B cell (primary cell): Measurements from ENCODE around the gene TSPYL1. TPM values are rescaled to one million over a fixed set of nuclear protein-coding genes. Genes with fewer than 3 reads are reported as not detected.

ENCODE experiments used
- ATAC-seq: fragments of 200-7000 bp; cut with Tn5 transposase; one replicate; pipeline ENCODE4 v1.10.0; 2021; ENCODE audit warnings: low read depth, mild to moderate bottlenecking, moderate number of reproducible peaks, moderate library complexity
- CTCF ChIA-PET: fragments of 350-600 bp; sonication (Branson Sonifier 250); formaldehyde crosslinking; loops from one replicate; lab custom pipeline; 2021; ENCODE audit warnings: antibody characterized with exemption, inconsistent platforms; lab: Charles Lee
- POLR2A ChIA-PET: fragments of 350-600 bp; sonication (Branson Sonifier 250); formaldehyde crosslinking; loops from one replicate; lab custom pipeline; 2021; ENCODE audit warnings: antibody characterized with exemption; lab: Charles Lee
- DNase-seq: peaks from one replicate; pipeline ENCODE4 v3.0.0; 2013
- H2AFZ ChIP-seq: 2 replicates; pipeline ENCODE4 v1.6.1; 2012; ENCODE audit warnings: mild to moderate bottlenecking, low read depth, low read length; ENCODE audit not compliant: insufficient read depth, poor library complexity, severe bottlenecking
- H3K27ac ChIP-seq, 2 donors: 1 replicate in 1 of 2; 2 replicates in 1 of 2; pipeline ENCODE4 v1.5.1; 2012 to 2013; ENCODE audit warnings: low read length in 2 of 2, mild to moderate bottlenecking in 2 of 2, moderate library complexity in 1 of 2
- H3K27me3 ChIP-seq, 4 experiments: fragments of 200-600 bp in 1 of 4; sonication (generic) in 1 of 4; replicated peaks in 1 of 4; 1 replicate in 2 of 4; 2 replicates in 2 of 4; pipeline versions ENCODE4 v1.6.1 to v1.7.0; 2013 to 2016; ENCODE audit warnings: low read length in 3 of 4, mild to moderate bottlenecking in 2 of 4, mixed read lengths in 1 of 4, moderate library complexity in 1 of 4; ENCODE audit not compliant: insufficient read depth in 4 of 4, control insufficient read depth in 3 of 4; ENCODE audit errors: control extremely low read depth in 1 of 4
- H3K36me3 ChIP-seq, 2 experiments: replicated peaks in 1 of 2; 1 replicate in 1 of 2; 2 replicates in 1 of 2; pipeline versions ENCODE4 v1.6.1 to v1.7.1; 2013; ENCODE audit warnings: low read length in 1 of 2; ENCODE audit not compliant: insufficient read depth in 2 of 2, control insufficient read depth in 1 of 2; ENCODE audit errors: control extremely low read depth in 1 of 2, extremely low read depth in 1 of 2
- H3K4me1 ChIP-seq, 2 donors: fragments of 200-600 bp in 1 of 2; sonication (generic) in 1 of 2; 1 replicate in 1 of 2; 2 replicates in 1 of 2; pipeline versions ENCODE4 v1.5.1 to v1.6.1; 2013 to 2017; ENCODE audit warnings: low read length in 2 of 2; ENCODE audit not compliant: control insufficient read depth in 2 of 2, insufficient read depth in 2 of 2
- H3K4me2 ChIP-seq: replicated peaks from 2 replicates; pipeline ENCODE3; 2012; ENCODE audit warnings: mild to moderate bottlenecking, low read depth, low read length; ENCODE audit not compliant: poor library complexity, severe bottlenecking
- H3K4me3 ChIP-seq, 5 experiments: fragments of 200-600 bp in 1 of 5; sonication (generic) in 1 of 5; 1 replicate in 3 of 5; 2 replicates in 2 of 5; pipeline versions ENCODE4 v1.5.1 to v1.7.0; 2011 to 2016; ENCODE audit warnings: low read length in 4 of 5, mild to moderate bottlenecking in 4 of 5, low read depth in 2 of 5, control low read depth in 1 of 5, moderate library complexity in 1 of 5; ENCODE audit not compliant: insufficient read depth in 1 of 5; ENCODE audit errors: control extremely low read depth in 1 of 5, extremely low read depth in 1 of 5
- H3K79me2 ChIP-seq: fragments of 200-600 bp; sonication (generic); one replicate; pipeline ENCODE4 v1.6.0; 2016; ENCODE audit warnings: low read length; ENCODE audit not compliant: control insufficient read depth, insufficient read depth
- H3K9ac ChIP-seq: fragments of 200-600 bp; sonication (generic); 2 replicates; pipeline ENCODE4 v1.6.1; 2017; ENCODE audit warnings: mild to moderate bottlenecking, low read length, moderate library complexity
- H3K9me3 ChIP-seq, 3 donors: one replicate each; pipeline versions ENCODE4 v1.6.1 to v1.7.1; 2013; ENCODE audit warnings: low read length in 2 of 3; ENCODE audit not compliant: control insufficient read depth in 2 of 3, insufficient read depth in 1 of 3; ENCODE audit errors: control extremely low read depth in 1 of 3
- H4K20me1 ChIP-seq: 2 replicates; pipeline ENCODE4 v1.6.0; 2012; ENCODE audit warnings: mild to moderate bottlenecking, low read length; ENCODE audit not compliant: insufficient read depth, control insufficient read depth, poor library complexity, severe bottlenecking
- H3K27ac Mint-ChIP-seq: one replicate; pipeline ENCODE4 v1.8.0; 2021; ENCODE audit warnings: mixed read lengths
- H3K27me3 Mint-ChIP-seq: one replicate; pipeline ENCODE4 v1.8.0; 2021; ENCODE audit warnings: mixed read lengths
- H3K4me1 Mint-ChIP-seq: one replicate; pipeline ENCODE4 v1.8.0; 2021; ENCODE audit warnings: mixed read lengths
- H3K4me3 Mint-ChIP-seq: one replicate; pipeline ENCODE4 v1.8.0; 2021; ENCODE audit warnings: mixed read lengths
- H3K9me3 Mint-ChIP-seq: one replicate; pipeline ENCODE4 v1.8.0; 2022; ENCODE audit warnings: mixed read lengths; ENCODE audit not compliant: insufficient read depth
- CTCF ChIP-seq: fragments of 200-600 bp; IDR thresholded peaks from one replicate; pipeline ENCODE4 v1.8.0; 2022; ENCODE audit warnings: antibody characterized with exemption, mild to moderate bottlenecking
- EZH2 ChIP-seq: IDR thresholded peaks from 2 replicates; pipeline ENCODE4 v1.6.1; 2012; ENCODE audit warnings: borderline replicate concordance, low read depth, mild to moderate bottlenecking, moderate library complexity, low read length; ENCODE audit not compliant: insufficient read depth, poor library complexity, severe bottlenecking
- WGBS: methylation state at CpG from one replicate; pipeline ENCODE4 v1.1.5; 2013; ENCODE audit warnings: missing lambda C conversion rate; ENCODE audit not compliant: insufficient coverage; 5-methylcytosine and 5-hydroxymethylcytosine counted together
- intact Hi-C: fragments of 100-400 bp; cut with micrococcal nuclease; formaldehyde crosslinking; loops from one replicate; pipeline ENCODE4 v1.10.0; 2022
- polyA plus RNA-seq: library from polyadenylated mRNA; depleted of rRNA; stranded (reverse); fragments of >200 nt; gene quantifications from 2 replicates; pipeline ENCODE4 v1.2.3, GENCODE V29; 2012
- total RNA-seq, 2 donors: library from RNA; stranded (reverse); fragments of 120-200 nt in 1 of 2; gene quantifications; 1 replicate in 1 of 2; 2 replicates in 1 of 2; pipeline versions ENCODE4 v1.2.3 to v1.2.4, GENCODE V29; 2013 to 2022

TSPYL1 gene
- total and polyA plus RNA-seq, 2 donors (not counting 1 experiment from before 2014, with no cell fraction given): 93.3 to 101 TPM

DNA sequence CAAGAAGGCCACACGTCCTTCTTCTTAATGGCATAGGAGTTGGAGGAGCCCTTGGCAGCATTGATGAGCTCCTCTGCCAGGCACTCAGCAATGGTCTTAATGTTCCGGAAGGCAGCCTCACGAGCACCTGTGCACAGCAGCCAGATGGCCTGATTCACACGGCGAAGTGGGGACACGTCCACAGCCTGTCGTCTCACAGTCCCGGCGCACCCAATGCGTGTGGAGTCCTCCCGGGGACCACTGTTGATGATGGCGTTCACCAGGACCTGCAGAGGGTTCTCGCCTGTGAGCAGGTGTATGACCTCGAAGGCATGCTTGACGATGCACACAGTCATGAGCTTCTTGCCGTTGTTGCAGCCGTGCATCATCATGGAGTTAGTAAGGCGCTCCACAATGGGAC, 21.2 kb downstream of the TSPYL1 start:
- peaks cover 5 to 7% of the 10 kb centered on the region in 2 donors for H3K4me1 ChIP-seq
- Mint-ChIP-seq H3K27ac (no peak overlapping the region), H3K4me3 (no peak overlapping the region), H3K4me1 (peaks cover 14% of the 10 kb centered on the region), H3K27me3 (no peaks in the 10 kb centered on the region), H3K9me3 (no peaks in the 10 kb centered on the region)
- ChIA-PET POLR2A (no interaction called here), CTCF (interaction anchor here (1.0 to 2.5 kb wide), 2 partner anchors 10 to 30 kb away, joined by 4 to 11 read pairs; no protein-coding TSS in a partner anchor)
- H3K27me3 ChIP-seq: no peaks in the 10 kb centered on the region
- WGBS: over 99% methylated on average over 18 of the region's 18 CpGs
- ATAC-seq: no peak
- H3K4me2 ChIP-seq: no peak overlapping the region
- intact Hi-C loops: no loop called here
- no peak for DNase-seq
- H3K27ac ChIP-seq: no peak overlapping the region
- H3K9ac ChIP-seq: no peak overlapping the region
- H4K20me1 ChIP-seq: no peaks in the 10 kb centered on the region
- no peak overlapping the region for H2AFZ ChIP-seq
- TF ChIP-seq CTCF (no peak), EZH2 (no peak)
- no peaks in the 10 kb centered on the region for H3K36me3 ChIP-seq
- H3K79me2 ChIP-seq: peaks cover 19% of the 10 kb centered on the region
- no peak overlapping the region for H3K4me3 ChIP-seq
- H3K9me3 ChIP-seq: peaks cover 0 to 6% (median 1%) of the 10 kb centered on the region in 3 donors

GRCh38 chr6:116256694-116257093, 23.0 kb downstream of the TSPYL1 start:
- Histone ChIP-seq H2AFZ (no peak overlapping the region), H3K4me3 (no peak overlapping the region), H4K20me1 (no peaks in the 10 kb centered on the region), H3K27me3 (no peaks in the 10 kb centered on the region), H3K27ac (no peak overlapping the region), H3K79me2 (peaks cover 31% of the 10 kb centered on the region), H3K36me3 (no peaks in the 10 kb centered on the region), H3K4me2 (no peak overlapping the region), H3K4me1 (peaks cover 21 to 25% of the 10 kb centered on the region in 2 donors), H3K9ac (no peak overlapping the region), H3K9me3 (no peaks in the 10 kb centered on the region)
- POLR2A ChIA-PET: no interaction called here
- intact Hi-C loops: no loop called here
- no peak overlapping the region for H3K4me3 Mint-ChIP-seq
- ATAC-seq (no peak), DNase-seq (no peak)
- peaks cover 19% of the 10 kb centered on the region for H3K4me1 Mint-ChIP-seq
- H3K27me3 Mint-ChIP-seq: no peaks in the 10 kb centered on the region
- no peaks in the 10 kb centered on the region for H3K9me3 Mint-ChIP-seq
- no peak for TF ChIP-seq CTCF
- TF ChIP-seq EZH2: no peak
- CTCF ChIA-PET: interaction anchor here (1.0 kb wide), 1 partner anchor 35 kb away, joined by 3 read pairs; no protein-coding TSS in a partner anchor
- H3K27ac Mint-ChIP-seq: no peak overlapping the region
- no CpG with 5 or more reads among the region's 1 CpG for WGBS
